CD4-positive, alpha-beta T cell (primary cell): ENCODE data around the gene RSRC1. TPM values are rescaled to one million over a fixed set of nuclear protein-coding genes. Genes with fewer than 3 reads are reported as not detected.

Experiments
- ATAC-seq: fragments of 200-7000 bp; cut with Tn5 transposase; one replicate; pipeline ENCODE4 v1.10.0; 2022; ENCODE audit warnings: mild to moderate bottlenecking; ENCODE audit not compliant: poor library complexity
- CTCF ChIA-PET: fragments of 350-600 bp; sonication (Branson Sonifier 250); formaldehyde crosslinking; loops from one replicate; lab custom pipeline; 2021; ENCODE audit warnings: antibody characterized with exemption, inconsistent platforms; lab: Charles Lee
- POLR2A ChIA-PET: fragments of 350-600 bp; sonication (Branson Sonifier 250); formaldehyde crosslinking; loops from one replicate; lab custom pipeline; 2021; ENCODE audit warnings: antibody characterized with exemption, inconsistent platforms; lab: Charles Lee
- DNase-seq, 14 experiments: peaks; one replicate each; pipeline ENCODE4 v3.0.0-alpha.2; 2013 to 2020; ENCODE audit warnings: mixed read lengths in 2 of 14
- H3K27ac ChIP-seq, 2 donors: one replicate each; pipeline versions ENCODE4 v1.5.1 to v1.7.0; 2013; ENCODE audit warnings: low read length in 2 of 2, low read depth in 1 of 2, mild to moderate bottlenecking in 1 of 2
- H3K27me3 ChIP-seq, 2 experiments: 1 replicate in 1 of 2; 2 replicates in 1 of 2; pipeline versions ENCODE4 v1.6.1 to v1.7.0; 2013; ENCODE audit warnings: low read length in 2 of 2, control low read depth in 1 of 2, mild to moderate bottlenecking in 1 of 2, moderate library complexity in 1 of 2; ENCODE audit not compliant: insufficient read depth in 2 of 2, control insufficient read depth in 1 of 2
- H3K36me3 ChIP-seq: one replicate; pipeline ENCODE4 v1.6.1; 2013; ENCODE audit warnings: low read length, control low read depth; ENCODE audit not compliant: insufficient read depth
- H3K4me1 ChIP-seq: one replicate; pipeline ENCODE4 v1.6.1; 2013; ENCODE audit warnings: low read length, control low read depth; ENCODE audit not compliant: insufficient read depth
- H3K4me3 ChIP-seq: one replicate; pipeline ENCODE4 v1.5.1; 2013; ENCODE audit warnings: mild to moderate bottlenecking, low read length, moderate library complexity
- H3K9me3 ChIP-seq, 2 experiments: 1 replicate in 1 of 2; 2 replicates in 1 of 2; pipeline versions ENCODE4 v1.6.1 to v1.7.0; 2013; ENCODE audit warnings: low read length in 2 of 2, mild to moderate bottlenecking in 2 of 2, control low read depth in 1 of 2, moderate library complexity in 1 of 2; ENCODE audit not compliant: control insufficient read depth in 1 of 2, insufficient read depth in 1 of 2
- H3K27ac Mint-ChIP-seq: one replicate; pipeline ENCODE4 v1.8.0; 2020; ENCODE audit warnings: mixed read lengths
- H3K27me3 Mint-ChIP-seq: one replicate; pipeline ENCODE4 v1.8.0; 2021; ENCODE audit warnings: mixed read lengths
- H3K36me3 Mint-ChIP-seq: one replicate; pipeline ENCODE4 v1.8.0; 2021; ENCODE audit warnings: low read depth, mixed read lengths
- H3K4me1 Mint-ChIP-seq: one replicate; pipeline ENCODE4 v1.8.0; 2021; ENCODE audit warnings: low read depth, mixed read lengths
- H3K4me3 Mint-ChIP-seq: one replicate; pipeline ENCODE4 v1.8.0; 2020; ENCODE audit warnings: mild to moderate bottlenecking, mixed read lengths
- H3K9me3 Mint-ChIP-seq: one replicate; pipeline ENCODE4 v1.8.0; 2020; ENCODE audit warnings: mixed read lengths
- intact Hi-C, 2 experiments: fragments of 100-400 bp; cut with DNase I in 1 of 2; cut with micrococcal nuclease in 1 of 2; formaldehyde crosslinking; loops; one replicate each; pipeline versions ENCODE4 v1.15.1 to v1.9.0; 2023 to 2025; cut with DNase I, micrococcal nuclease
- total RNA-seq, 174 experiments: library from RNA in 2 of 174; stranded (reverse) in 2 of 174; gene quantifications; one replicate each; pipeline ENCODE4 v1.2.3 and lab custom pipeline; 2021 to 2026
- TF ChIP-seq, protein P1 (sequence below): fragments of 200-600 bp; IDR thresholded peaks from one replicate; pipeline ENCODE4 v1.8.0; 2022; ENCODE audit warnings: antibody characterized with exemption, mild to moderate bottlenecking

The RSRC1 gene
- total RNA-seq, 2 experiments from 2014 or later, result 22.3 to 24.6 TPM

DNA sequence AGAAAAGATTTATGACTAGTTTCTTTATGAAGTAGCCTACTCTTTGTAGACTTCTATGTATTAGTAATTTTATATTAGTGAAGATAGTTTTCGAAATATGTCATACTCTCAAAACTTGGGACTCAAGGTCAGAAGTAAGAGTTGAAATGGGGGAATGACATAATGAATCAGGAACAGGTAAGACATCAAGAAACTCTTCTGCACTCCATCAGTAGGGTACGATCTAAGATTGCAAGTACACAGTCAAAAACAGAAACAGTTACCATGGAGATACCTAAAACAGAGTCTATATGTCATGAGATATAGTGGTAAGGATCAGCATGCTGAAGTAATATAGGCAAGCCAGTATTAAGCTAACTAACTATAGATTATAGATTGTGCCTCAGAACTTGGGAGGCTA is 274.1 kb downstream of the RSRC1 start:
- H3K4me1 ChIP-seq, result no peaks in the 10 kb centered on the region
- H3K27ac ChIP-seq, result no peak overlapping the region
- H3K4me3 Mint-ChIP-seq, result no peak overlapping the region
- H3K9me3 ChIP-seq, result peaks cover 0 to 4% of the 10 kb centered on the region in 2 experiments
- TF ChIP-seq, protein P1, sequence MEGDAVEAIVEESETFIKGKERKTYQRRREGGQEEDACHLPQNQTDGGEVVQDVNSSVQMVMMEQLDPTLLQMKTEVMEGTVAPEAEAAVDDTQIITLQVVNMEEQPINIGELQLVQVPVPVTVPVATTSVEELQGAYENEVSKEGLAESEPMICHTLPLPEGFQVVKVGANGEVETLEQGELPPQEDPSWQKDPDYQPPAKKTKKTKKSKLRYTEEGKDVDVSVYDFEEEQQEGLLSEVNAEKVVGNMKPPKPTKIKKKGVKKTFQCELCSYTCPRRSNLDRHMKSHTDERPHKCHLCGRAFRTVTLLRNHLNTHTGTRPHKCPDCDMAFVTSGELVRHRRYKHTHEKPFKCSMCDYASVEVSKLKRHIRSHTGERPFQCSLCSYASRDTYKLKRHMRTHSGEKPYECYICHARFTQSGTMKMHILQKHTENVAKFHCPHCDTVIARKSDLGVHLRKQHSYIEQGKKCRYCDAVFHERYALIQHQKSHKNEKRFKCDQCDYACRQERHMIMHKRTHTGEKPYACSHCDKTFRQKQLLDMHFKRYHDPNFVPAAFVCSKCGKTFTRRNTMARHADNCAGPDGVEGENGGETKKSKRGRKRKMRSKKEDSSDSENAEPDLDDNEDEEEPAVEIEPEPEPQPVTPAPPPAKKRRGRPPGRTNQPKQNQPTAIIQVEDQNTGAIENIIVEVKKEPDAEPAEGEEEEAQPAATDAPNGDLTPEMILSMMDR, result no peak
- H3K36me3 ChIP-seq, result no peaks in the 10 kb centered on the region
- POLR2A ChIA-PET, result no interaction called here
- H3K36me3 Mint-ChIP-seq, result no peaks in the 10 kb centered on the region
- intact Hi-C loops, result no loop called here
- ATAC-seq, result no peak
- no peaks in the 10 kb centered on the region for H3K9me3 Mint-ChIP-seq
- no peak overlapping the region for H3K4me3 ChIP-seq
- H3K27me3 Mint-ChIP-seq, result no peaks in the 10 kb centered on the region
- no peaks in the 10 kb centered on the region for H3K4me1 Mint-ChIP-seq
- CTCF ChIA-PET, result no interaction called here
- DNase-seq, result no peak
- no peaks in the 10 kb centered on the region for H3K27me3 ChIP-seq
- no peak overlapping the region for H3K27ac Mint-ChIP-seq

DNA sequence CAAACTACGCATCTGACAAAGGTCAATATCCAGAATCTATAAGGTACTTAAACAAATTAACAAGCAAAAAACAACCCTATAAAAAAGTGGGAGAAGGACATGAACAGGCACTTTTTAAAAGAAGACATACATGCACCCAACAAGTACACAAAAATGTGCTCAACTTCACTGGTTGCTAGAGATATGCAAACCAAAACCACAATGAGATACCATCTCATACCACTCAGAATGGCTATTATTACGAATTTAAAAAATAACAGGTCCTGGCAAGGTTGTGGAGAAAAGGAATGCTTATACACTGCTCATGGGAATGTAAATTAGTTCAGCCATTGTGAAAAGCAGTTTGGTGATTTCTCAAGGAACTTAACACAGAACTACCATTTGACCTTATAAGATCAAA is 285.5 kb downstream of the RSRC1 start:
- peaks cover 0 to 6% of the 10 kb centered on the region in 2 experiments for H3K9me3 ChIP-seq
- no peak overlapping the region for H3K4me3 Mint-ChIP-seq
- H3K27me3 Mint-ChIP-seq, result no peaks in the 10 kb centered on the region
- H3K9me3 Mint-ChIP-seq, result peaks cover 16% of the 10 kb centered on the region
- no peaks in the 10 kb centered on the region for H3K27me3 ChIP-seq
- TF ChIP-seq, protein P1, result no peak
- no peak overlapping the region for H3K27ac Mint-ChIP-seq
- DNase-seq (no peak), ATAC-seq (no peak)
- no peak overlapping the region for H3K27ac ChIP-seq
- H3K36me3 ChIP-seq, result no peaks in the 10 kb centered on the region
- H3K4me1 Mint-ChIP-seq, result no peaks in the 10 kb centered on the region
- H3K4me1 ChIP-seq, result no peaks in the 10 kb centered on the region
- intact Hi-C loops, result no loop called here
- POLR2A ChIA-PET, result no interaction called here
- CTCF ChIA-PET, result no interaction called here
- H3K4me3 ChIP-seq, result no peak overlapping the region
- peaks cover 38% of the 10 kb centered on the region for H3K36me3 Mint-ChIP-seq

DNA sequence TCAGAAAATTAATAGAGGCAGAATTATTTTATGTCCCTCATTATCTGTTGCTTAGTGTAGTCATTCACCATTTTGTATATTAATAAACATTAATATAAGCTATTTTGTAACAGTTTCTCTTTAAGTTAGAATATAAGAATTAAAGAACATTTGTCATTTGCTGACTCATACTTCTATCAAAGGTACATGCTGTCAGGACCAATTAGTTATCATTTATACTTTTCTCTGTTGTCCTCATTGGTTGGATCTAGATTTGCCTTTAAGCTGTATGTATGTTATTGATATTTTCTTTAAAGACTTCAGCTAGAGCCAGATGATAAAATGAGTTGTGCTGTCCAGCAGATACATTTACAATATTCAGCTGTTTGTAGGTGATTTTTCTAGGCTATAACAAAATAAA is 292.7 kb downstream of the RSRC1 start:
- Histone ChIP-seq H3K4me1 (no peaks in the 10 kb centered on the region), H3K4me3 (no peak overlapping the region), H3K36me3 (no peaks in the 10 kb centered on the region), H3K27me3 (no peaks in the 10 kb centered on the region), H3K27ac (no peak overlapping the region), H3K9me3 (no peaks in the 10 kb centered on the region)
- H3K36me3 Mint-ChIP-seq, result no peaks in the 10 kb centered on the region
- ChIA-PET POLR2A (no interaction called here), CTCF (interaction anchor here (0.7 kb wide), 1 partner anchor 12 kb away, joined by 3 read pairs; no protein-coding TSS in a partner anchor)
- no peaks in the 10 kb centered on the region for H3K9me3 Mint-ChIP-seq
- H3K4me1 Mint-ChIP-seq, result no peaks in the 10 kb centered on the region
- DNase-seq (no peak), ATAC-seq (no peak)
- H3K27me3 Mint-ChIP-seq, result no peaks in the 10 kb centered on the region
- H3K4me3 Mint-ChIP-seq, result no peak overlapping the region
- H3K27ac Mint-ChIP-seq, result no peak overlapping the region
- intact Hi-C loops, result no loop called here
- TF ChIP-seq, protein P1, result no peak
